Measurements from ENCODE around the gene COMT.

The COMT gene

DNA sequence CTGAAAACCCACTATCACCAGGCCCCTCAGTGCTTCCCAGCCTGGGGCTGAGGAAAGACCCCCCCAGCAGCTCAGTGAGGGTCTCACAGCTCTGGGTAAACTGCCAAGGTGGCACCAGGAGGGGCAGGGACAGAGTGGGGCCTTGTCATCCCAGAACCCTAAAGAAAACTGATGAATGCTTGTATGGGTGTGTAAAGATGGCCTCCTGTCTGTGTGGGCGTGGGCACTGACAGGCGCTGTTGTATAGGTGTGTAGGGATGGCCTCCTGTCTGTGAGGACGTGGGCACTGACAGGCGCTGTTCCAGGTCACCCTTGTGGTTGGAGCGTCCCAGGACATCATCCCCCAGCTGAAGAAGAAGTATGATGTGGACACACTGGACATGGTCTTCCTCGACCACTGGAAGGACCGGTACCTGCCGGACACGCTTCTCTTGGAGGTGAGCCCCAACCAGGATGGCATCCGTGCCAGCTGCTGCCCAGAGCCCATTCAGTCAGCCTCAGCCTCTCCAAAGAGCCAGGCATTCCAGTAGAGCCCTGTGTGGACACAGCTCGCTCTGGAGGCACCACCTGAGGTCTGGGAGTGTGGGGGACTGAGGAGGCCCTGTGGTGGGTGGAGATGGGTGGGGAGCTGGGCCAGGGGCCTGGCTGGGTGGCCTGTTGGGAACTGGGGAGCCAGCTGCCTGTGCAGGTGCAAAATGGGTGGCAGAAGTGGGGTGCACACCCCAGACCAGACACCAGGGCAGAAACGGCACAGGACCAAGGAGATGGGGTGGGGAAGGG lies 22.5 kb downstream of the COMT start:
- Histone ChIP-seq H3K4ac (ENCODE audit: low read length) (no peak overlapping the region), H3K9me3 (replicated peaks in 1 of 2; ENCODE audit: control insufficient read depth in 2 of 2, insufficient read depth in 1 of 2, low read depth in 1 of 2, low read length in 2 of 2) (peaks cover 0 to 2% of the 10 kb centered on the region in 2 donors)

DNA sequence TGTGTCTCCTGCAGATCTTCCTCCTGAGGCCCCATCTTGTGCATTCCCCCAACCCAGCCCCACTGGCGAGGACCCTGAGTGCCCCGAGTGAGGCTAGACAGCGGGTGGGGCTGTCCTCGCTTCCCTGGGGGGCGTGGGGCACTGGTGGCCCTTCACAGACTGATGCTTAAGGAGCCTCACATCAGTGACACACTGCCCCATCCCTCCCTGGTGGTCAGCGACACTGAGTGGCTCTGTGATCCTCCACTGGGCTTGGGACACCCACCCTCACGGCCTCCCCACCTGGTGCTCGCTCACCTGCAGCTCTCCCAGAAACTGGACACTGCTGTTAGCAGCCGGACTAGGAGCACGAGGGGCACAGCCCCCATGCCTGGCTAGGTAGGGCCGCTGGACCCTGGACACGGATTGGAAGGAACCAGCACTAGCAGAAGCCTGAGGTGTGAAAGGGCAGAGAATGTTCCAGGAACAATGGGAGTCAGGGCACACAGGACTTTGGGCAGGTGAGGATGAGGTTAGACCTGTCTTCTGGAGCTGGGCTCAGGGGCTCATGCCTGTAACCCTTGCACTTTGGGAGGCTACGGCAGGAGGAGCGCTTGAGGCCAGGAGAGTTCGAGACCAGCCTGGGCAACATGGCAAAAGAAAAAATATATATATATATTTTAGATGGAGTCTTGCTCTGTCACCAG lies 23.3 kb downstream of the COMT start:
- Histone ChIP-seq H3K14ac (ENCODE audit: low read length) (peak overlapping the region; percentile 66), H3K36me3 (replicated peaks in 1 of 2; ENCODE audit: control insufficient read depth in 2 of 2, insufficient read depth in 2 of 2, low read length in 2 of 2) (peaks cover 9 to 10% of the 10 kb centered on the region in 2 donors), H3K23ac (ENCODE audit: low read depth, low read length, poor library complexity) (peak overlapping the region; percentile 70), H2BK12ac (ENCODE audit: low read length) (peak overlapping the region; percentile 41), H2AK5ac (ENCODE audit: low read depth, low read length) (peak overlapping the region; percentile 92), H3K4me3 (ENCODE audit: low read length in 2 of 2) (no peak overlapping the region), H3K4me2 (ENCODE audit: insufficient read depth, low read length, poor library complexity, severe bottlenecking) (no peak overlapping the region), H3K9me3 (replicated peaks in 1 of 2; ENCODE audit: control insufficient read depth in 2 of 2, insufficient read depth in 1 of 2, low read depth in 1 of 2, low read length in 2 of 2) (peaks cover 0 to 2% of the 10 kb centered on the region in 2 donors), H2BK15ac (ENCODE audit: low read length) (no peak overlapping the region), H3K27me3 (ENCODE audit: control insufficient read depth in 3 of 3, insufficient read depth in 3 of 3, low read depth in 1 of 3, low read length in 3 of 3) (no peaks in the 10 kb centered on the region), H3K4me1 (ENCODE audit: control insufficient read depth in 2 of 2, insufficient read depth in 1 of 2, low read depth in 1 of 2, low read length in 2 of 2) (peaks cover 13 to 42% of the 10 kb centered on the region in 2 donors), H3K4ac (ENCODE audit: low read length) (no peak overlapping the region), H2AFZ (ENCODE audit: low read length) (no peak overlapping the region), H2BK5ac (ENCODE audit: low read length) (peak overlapping the region; percentile 24), H4K91ac (ENCODE audit: low read depth, low read length, poor library complexity) (no peak overlapping the region), H4K8ac (ENCODE audit: low read depth, low read length) (peak overlapping the region; percentile 92), H2BK120ac (ENCODE audit: low read depth, low read length) (no peak overlapping the region), H3K9ac (ENCODE audit: low read depth, low read length, poor library complexity) (peak overlapping the region; percentile 60), H3K27ac (replicated peaks; ENCODE audit: low read length) (no peak overlapping the region), H3K18ac (ENCODE audit: low read length) (peak overlapping the region; percentile 63), H3K79me1 (ENCODE audit: low read depth, low read length) (peaks cover 3% of the 10 kb centered on the region)
- DNase-seq (ENCODE audit: low spot score) = no peak
- no CpG with 5 or more reads among the region's 15 CpGs for WGBS, 2 donors (ENCODE audit: extremely low coverage in 2 of 2, insufficient read length in 2 of 2, insufficient replicate concordance in 1 of 2)

More for the DNA sequence above, 22.5 kb downstream of the COMT start:
- peaks cover 17 to 47% of the 10 kb centered on the region in 2 donors for H3K4me1 ChIP-seq (ENCODE audit: control insufficient read depth in 2 of 2, insufficient read depth in 1 of 2, low read depth in 1 of 2, low read length in 2 of 2)
- H4K8ac ChIP-seq (ENCODE audit: low read depth, low read length) = peak overlapping the region; percentile 17
- peak overlapping the region; percentile 1 for H3K14ac ChIP-seq (ENCODE audit: low read length)
- H2AFZ ChIP-seq (ENCODE audit: low read length) = no peak overlapping the region
- H3K18ac ChIP-seq (ENCODE audit: low read length) = peak overlapping the region; percentile 70
- no peak overlapping the region for H3K27ac ChIP-seq (replicated peaks; ENCODE audit: low read length)
- H3K27me3 ChIP-seq (ENCODE audit: control insufficient read depth in 3 of 3, insufficient read depth in 3 of 3, low read depth in 1 of 3, low read length in 3 of 3) = no peaks in the 10 kb centered on the region
- H2BK12ac ChIP-seq (ENCODE audit: low read length) = no peak overlapping the region
- H2BK5ac ChIP-seq (ENCODE audit: low read length) = peak overlapping the region; percentile 24
- peak overlapping the region; percentile 87 for H2BK15ac ChIP-seq (ENCODE audit: low read length)
- no peak overlapping the region for H3K4me2 ChIP-seq (ENCODE audit: insufficient read depth, low read length, poor library complexity, severe bottlenecking)
- H2BK120ac ChIP-seq (ENCODE audit: low read depth, low read length) = no peak overlapping the region
- DNase-seq (ENCODE audit: low spot score) = no peak
- no peak overlapping the region for H3K4me3 ChIP-seq (ENCODE audit: low read length in 2 of 2)
- WGBS, 2 donors (ENCODE audit: extremely low coverage in 2 of 2, insufficient read length in 2 of 2, insufficient replicate concordance in 1 of 2) = no CpG with 5 or more reads among the region's 12 CpGs
- peaks cover 3% of the 10 kb centered on the region for H3K79me1 ChIP-seq (ENCODE audit: low read depth, low read length)
- no peak overlapping the region for H4K91ac ChIP-seq (ENCODE audit: low read depth, low read length, poor library complexity)
- peak overlapping the region; percentile 8 for H3K23ac ChIP-seq (ENCODE audit: low read depth, low read length, poor library complexity)
- H3K36me3 ChIP-seq (replicated peaks in 1 of 2; ENCODE audit: control insufficient read depth in 2 of 2, insufficient read depth in 2 of 2, low read length in 2 of 2) = peaks cover 1 to 10% of the 10 kb centered on the region in 2 donors
- peak overlapping the region; percentile 78 for H3K9ac ChIP-seq (ENCODE audit: low read depth, low read length, poor library complexity)
- peak overlapping the region; percentile 97 for H2AK5ac ChIP-seq (ENCODE audit: low read depth, low read length)

DNA sequence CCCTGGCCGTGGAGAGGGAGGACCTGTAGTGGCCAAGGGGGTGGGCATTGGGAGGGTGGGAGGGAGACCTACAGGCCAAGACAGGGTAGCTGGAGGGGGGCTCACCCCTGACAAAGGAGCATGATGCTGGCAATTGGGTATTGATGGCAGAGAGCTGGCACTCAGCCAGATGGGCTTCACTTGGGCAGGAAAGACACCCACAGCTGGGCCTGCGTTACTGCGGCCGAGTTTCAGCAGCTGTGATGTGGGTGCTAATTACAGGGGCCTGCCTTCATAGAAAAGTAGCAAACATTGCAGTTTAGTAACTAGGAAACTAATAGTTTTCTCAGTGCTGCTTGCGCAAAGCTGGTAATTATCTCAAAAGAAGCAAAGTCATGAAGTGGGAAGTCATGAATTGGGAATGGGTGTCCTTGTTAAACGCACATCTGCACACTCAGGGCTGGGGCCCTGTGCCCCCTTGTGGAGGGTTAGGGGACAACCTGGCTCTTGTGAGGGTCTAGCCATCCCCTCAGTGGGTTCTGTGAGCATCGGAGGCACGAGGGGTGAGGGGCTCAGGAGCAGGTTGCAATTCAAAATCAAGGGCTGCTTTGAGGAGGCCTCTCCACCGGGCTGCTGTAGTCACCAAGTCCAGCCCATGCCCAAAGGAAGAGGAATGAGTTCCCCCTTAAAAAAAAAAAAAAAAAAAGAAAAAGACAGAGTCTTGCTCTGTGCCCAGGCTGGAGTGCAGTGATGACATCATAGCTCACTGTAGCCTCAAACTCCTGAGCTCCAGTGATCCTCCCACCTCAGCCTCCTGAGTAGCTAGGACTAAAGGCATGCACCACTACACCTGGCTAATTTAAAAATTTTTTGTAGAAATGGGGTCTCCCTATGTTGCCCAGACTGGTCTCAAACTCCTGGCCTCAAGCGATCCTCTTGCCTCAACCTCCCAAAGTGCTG lies 24.5 kb downstream of the COMT start:
- no peak overlapping the region for H3K14ac ChIP-seq (ENCODE audit: low read length)
- no peak for DNase-seq (ENCODE audit: low spot score)
- H2BK12ac ChIP-seq (ENCODE audit: low read length) = no peak overlapping the region
- no peak overlapping the region for H2AFZ ChIP-seq (ENCODE audit: low read length)
- no peak overlapping the region for H3K23ac ChIP-seq (ENCODE audit: low read depth, low read length, poor library complexity)
- no peak overlapping the region for H2BK15ac ChIP-seq (ENCODE audit: low read length)
- no peak overlapping the region for H3K4ac ChIP-seq (ENCODE audit: low read length)
- peaks cover 17 to 20% of the 10 kb centered on the region in 2 donors for H3K36me3 ChIP-seq (replicated peaks in 1 of 2; ENCODE audit: control insufficient read depth in 2 of 2, insufficient read depth in 2 of 2, low read length in 2 of 2)
- no peak overlapping the region for H2BK5ac ChIP-seq (ENCODE audit: low read length)
- H3K79me1 ChIP-seq (ENCODE audit: low read depth, low read length) = peaks cover 3% of the 10 kb centered on the region
- H4K91ac ChIP-seq (ENCODE audit: low read depth, low read length, poor library complexity) = no peak overlapping the region
- peaks cover 13 to 37% of the 10 kb centered on the region in 2 donors for H3K4me1 ChIP-seq (ENCODE audit: control insufficient read depth in 2 of 2, insufficient read depth in 1 of 2, low read depth in 1 of 2, low read length in 2 of 2)
- no peak overlapping the region for H4K8ac ChIP-seq (ENCODE audit: low read depth, low read length)
- no peak overlapping the region for H2AK5ac ChIP-seq (ENCODE audit: low read depth, low read length)
- H2BK120ac ChIP-seq (ENCODE audit: low read depth, low read length) = no peak overlapping the region
- H3K18ac ChIP-seq (ENCODE audit: low read length) = no peak overlapping the region
- H3K4me2 ChIP-seq (ENCODE audit: insufficient read depth, low read length, poor library complexity, severe bottlenecking) = no peak overlapping the region
- H3K9ac ChIP-seq (ENCODE audit: low read depth, low read length, poor library complexity) = no peak overlapping the region
- H3K9me3 ChIP-seq (replicated peaks in 1 of 2; ENCODE audit: control insufficient read depth in 2 of 2, insufficient read depth in 1 of 2, low read depth in 1 of 2, low read length in 2 of 2) = peaks cover 0 to 2% of the 10 kb centered on the region in 2 donors
- H3K4me3 ChIP-seq (ENCODE audit: low read length in 2 of 2) = no peak overlapping the region
- H3K27ac ChIP-seq (replicated peaks; ENCODE audit: low read length) = no peak overlapping the region
- WGBS, 2 donors (ENCODE audit: extremely low coverage in 2 of 2, insufficient read length in 2 of 2, insufficient replicate concordance in 1 of 2) = no CpG with 5 or more reads among the region's 10 CpGs
- no peaks in the 10 kb centered on the region for H3K27me3 ChIP-seq (ENCODE audit: control insufficient read depth in 3 of 3, insufficient read depth in 3 of 3, low read depth in 1 of 3, low read length in 3 of 3)

All from neuronal stem cell (in vitro differentiated cells).